ENCODE data around the gene PPP4R3A.

DNA sequence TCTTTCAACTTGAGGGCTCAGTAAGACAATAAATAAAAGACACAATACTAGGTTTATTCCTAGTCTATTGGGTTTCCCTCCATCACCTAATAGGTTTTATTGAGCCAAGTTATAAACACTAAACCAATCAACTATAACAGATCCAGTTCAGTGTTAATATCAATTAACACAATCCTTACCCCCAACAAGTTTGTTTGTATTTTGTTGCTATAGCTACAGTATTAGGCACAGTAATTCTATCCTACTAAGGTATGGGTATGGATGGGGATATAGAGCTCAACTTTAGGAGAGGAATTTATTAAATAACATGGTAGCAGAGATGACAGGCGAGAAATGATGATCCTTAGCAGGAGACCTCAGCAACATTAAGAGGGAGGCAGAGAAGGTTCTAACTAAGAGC, 13.3 kb downstream of the PPP4R3A start:
- TF ChIP-seq, protein P1, sequence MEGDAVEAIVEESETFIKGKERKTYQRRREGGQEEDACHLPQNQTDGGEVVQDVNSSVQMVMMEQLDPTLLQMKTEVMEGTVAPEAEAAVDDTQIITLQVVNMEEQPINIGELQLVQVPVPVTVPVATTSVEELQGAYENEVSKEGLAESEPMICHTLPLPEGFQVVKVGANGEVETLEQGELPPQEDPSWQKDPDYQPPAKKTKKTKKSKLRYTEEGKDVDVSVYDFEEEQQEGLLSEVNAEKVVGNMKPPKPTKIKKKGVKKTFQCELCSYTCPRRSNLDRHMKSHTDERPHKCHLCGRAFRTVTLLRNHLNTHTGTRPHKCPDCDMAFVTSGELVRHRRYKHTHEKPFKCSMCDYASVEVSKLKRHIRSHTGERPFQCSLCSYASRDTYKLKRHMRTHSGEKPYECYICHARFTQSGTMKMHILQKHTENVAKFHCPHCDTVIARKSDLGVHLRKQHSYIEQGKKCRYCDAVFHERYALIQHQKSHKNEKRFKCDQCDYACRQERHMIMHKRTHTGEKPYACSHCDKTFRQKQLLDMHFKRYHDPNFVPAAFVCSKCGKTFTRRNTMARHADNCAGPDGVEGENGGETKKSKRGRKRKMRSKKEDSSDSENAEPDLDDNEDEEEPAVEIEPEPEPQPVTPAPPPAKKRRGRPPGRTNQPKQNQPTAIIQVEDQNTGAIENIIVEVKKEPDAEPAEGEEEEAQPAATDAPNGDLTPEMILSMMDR (IDR thresholded peaks at IDR 0.05): no peak
- TF ChIP-seq POLR2A (IDR thresholded peaks at IDR 0.05): no peak

Measured in adrenal gland (tissue), 5 donors.